GM19372 (cell line): ENCODE measurements around the gene DNAAF8.

Experiments
- ATAC-seq: cut with Tn5 transposase; IDR thresholded peaks from one replicate; pipeline ENCODE4 v1.9.1; 2021; ENCODE audit warnings: mild to moderate bottlenecking, low read depth, moderate library complexity; ENCODE audit not compliant: unreplicated experiment

DNAAF8 gene

DNA sequence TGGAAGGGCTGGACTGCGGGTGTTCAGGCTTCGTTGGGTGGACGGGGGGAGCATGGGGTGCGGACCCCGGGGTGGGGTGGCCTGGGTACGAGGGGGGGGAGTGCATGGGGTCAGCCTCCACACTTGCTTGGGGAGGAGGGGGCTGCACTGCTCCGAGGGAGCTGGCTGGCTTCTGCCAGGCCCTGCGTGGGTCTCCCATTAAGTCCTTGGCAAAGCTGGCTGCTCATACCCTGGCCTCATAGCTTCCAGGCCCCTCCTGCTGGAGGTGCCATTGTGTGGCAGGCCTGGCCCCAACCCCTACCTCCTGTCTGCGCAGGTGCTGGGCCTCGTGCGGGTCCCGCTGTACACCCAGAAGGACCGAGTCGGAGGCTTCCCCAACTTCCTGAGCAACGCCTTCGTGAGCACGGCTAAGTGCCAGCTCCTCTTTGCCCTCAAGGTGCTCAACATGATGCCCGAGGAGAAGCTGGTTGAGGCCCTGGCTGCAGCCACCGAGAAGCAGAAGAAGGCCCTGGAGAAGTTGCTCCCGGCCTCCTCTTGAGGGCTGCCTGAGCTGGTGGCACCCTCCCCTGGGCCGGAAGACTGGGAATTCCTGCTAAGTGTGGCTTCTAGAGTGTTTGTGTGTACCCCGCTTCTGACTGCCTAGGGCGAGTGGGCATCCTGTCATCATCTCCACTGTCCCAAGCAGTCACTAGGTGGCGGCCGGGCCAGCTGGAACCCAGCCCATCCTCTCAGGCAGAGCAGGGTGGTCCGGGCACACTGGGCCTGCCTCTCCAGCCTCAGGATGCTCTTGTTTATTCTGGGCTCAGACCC, 39.5 kb upstream of the DNAAF8 start:
- ATAC-seq, result no peak

DNA sequence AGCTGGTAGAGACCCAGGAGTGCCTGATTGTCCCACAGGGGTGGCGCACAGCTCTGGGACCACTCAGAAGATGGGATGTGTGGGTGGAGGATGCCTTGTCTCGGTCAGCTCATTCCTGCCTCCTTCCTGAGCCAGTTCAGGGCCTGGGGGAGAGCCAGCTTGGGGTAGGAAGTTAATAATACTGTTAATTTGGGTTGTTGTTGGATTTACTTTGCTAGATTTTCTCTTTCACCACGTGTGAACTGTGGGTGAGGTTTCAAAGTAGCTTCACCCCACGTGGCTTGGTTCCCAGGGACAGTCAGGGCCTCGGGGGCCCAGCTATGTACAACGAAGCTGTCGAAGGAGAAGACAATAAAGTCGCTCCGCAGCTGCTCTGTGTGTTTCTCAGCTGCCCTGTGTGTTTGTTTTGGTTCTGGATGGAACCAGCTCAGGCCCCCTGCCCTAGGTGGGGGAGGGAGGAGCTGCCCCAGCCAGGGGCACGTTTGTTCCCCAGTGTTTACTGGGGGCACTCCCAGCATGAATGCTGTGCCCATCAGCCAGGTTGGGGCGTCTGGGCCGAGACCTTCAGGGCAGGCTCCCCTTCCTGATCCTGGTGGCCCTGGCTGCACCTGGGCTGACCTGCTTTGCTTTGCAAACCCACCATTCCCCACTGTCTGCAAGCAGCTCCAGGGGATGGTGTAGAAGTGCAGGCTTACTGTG, 38.7 kb upstream of the DNAAF8 start:
- ATAC-seq, result no peak

DNA sequence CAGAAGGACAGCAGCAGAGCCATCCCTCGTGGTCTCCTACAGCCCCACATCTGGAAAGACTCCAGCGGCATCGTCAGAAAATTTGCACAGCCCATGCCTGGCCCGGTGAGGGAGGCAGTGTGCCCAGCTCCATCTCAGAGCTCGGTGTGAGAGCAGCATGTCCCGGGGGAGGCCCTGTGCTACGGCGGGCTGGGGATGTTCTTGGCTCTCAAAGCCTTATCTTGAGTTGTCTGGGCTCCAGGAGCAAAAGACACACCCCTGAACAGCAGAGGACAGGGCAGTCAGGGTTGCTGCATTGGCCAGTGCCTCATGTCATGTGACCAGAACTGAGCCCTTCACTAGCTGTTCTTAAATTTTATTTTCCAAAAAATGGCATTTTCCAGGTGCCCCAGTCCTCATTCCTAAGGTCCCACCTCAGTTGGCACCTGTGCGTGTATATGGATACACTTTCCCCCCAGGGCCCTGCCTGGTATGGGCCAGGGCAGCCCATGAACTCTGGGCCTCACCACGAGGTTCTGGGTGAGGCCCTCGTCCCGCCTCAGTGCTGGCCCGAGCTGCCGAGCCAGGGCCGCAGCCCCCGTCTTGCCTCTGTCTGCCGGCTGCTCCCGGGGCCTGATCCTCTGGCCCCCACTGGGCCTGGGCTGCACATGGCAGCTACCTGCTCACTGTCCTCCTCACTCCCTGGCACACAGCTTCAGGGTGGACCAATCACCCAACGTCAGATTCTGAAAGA, 38.0 kb upstream of the DNAAF8 start:
- no peak for ATAC-seq

DNA sequence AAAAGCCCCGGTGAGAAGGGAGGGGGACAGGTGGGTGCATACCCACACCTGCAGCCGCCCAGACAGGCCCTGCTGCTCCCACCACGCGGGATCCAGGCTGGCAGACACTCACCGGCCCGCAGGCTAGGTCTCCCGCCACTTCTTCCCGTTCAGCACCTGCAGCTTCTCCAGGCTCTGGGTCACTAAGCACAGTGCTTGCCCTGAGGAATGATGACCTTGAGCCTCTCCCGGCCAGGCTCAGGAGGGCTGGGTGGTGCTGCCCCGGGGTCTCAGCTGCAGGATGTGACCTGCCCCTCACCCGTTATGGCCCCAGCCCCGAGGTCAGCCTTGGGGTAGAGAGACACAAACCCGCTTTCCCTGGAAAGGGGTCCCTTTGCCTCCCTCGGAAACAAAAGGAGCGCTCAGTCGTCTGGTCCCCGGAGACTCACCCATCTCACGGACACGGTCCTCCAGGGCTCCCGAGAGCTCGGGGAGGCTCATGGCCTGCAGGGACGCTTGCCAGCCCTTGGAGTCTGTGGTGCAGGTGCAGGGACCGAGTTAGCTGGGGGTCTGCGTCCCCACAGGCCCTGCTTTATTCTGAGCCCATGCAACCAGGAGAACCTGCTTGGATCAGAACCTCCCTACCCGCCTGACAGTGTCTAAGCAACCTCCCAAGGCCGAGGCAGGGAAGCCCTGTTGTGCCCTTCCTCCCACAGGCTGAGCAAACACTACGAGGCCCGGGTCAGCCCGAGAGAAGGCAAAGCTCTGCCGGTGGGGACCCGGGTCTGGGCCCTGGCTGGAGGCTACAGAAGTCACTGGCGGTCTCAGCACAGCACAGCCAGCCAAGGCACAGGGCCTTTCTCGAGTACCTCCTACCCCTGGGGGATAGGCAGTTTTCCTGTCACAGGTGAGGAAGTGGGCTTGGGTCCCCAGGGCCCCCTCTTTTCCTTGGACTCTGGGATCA, 37.2 kb upstream of the DNAAF8 start:
- ATAC-seq, result no peak

DNA sequence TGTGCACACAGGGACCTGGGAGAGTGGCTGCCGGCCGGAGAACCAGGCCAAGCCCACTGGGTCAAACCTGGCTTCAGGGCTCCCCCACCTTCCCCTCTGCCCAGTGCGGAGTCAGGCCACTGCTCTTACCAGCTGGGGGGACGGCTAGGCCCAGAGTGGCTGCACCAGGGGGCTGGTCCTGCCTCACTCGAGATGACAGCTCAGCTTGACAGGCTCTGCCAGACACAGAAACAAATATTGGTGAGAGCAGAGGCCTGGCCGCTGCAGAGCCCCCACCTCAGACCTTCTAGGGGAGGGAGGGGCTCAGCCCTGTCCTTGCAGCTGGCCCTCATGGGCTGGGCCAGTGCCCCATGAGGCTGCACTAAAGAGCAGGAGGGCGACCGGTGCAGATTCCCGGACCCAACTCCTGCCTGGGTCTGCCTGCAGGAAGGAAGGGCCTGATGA, 36.5 kb upstream of the DNAAF8 start:
- ATAC-seq, result no peak

DNA sequence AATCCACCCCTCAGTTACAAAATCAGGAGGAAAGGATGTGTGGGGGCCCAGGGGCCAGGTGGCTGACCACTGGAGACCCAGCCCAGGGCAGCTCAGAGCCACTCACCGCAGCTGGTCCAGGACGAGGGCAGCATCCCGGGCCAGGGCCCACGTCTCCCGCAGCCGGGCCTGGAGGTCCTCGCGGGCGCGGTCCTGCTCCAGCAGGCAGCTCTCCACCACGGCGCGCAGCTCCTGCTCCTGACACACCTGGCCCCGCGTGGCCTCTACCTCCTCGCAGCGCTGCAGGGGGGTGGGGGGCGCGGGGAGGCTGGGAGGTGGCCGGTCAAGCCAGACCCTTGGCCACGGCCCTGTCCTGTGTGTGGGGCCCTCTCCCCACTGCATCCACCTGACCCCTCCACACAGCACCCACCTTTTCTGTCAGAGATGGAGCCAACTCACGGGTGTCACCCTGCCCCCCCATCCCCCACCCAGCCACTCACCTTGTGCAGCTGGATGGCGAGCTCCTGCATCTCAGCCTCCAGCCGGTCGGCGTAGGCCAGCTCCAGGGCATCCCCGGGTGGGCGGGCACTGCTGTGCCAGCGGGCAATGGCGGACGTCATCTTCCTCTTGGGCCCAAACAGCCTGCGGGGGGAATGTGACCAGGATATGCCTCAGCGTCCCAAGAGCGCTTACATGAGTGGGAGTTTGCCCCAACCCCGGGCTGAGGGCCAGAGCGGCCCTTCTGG, 35.9 kb upstream of the DNAAF8 start:
- ATAC-seq, result no peak

DNA sequence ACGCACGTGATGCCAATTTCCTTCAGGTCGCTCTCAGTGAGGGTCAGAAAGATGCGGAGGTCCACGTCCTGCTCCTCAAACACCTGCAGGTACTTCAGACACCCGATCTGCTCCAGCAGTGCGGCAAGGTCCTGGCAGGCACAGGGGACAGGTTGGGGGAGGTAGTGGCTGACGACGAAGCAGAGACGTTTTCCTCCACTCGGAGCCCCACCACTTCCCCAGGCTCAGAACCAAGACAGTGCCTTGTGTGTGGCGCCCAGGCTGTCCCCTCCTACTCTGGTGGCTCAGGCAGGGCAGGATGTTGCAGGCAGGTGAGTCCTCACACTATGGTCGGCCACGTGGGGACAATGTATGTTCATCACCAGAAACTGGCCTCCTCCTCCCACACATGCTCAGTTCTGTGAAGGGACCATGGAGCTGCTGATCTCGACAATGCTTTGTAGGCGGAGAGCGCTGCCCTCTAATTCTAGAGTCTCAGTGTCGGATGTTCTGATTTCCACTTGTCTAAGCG, 35.2 kb upstream of the DNAAF8 start:
- ATAC-seq, result no peak

DNA sequence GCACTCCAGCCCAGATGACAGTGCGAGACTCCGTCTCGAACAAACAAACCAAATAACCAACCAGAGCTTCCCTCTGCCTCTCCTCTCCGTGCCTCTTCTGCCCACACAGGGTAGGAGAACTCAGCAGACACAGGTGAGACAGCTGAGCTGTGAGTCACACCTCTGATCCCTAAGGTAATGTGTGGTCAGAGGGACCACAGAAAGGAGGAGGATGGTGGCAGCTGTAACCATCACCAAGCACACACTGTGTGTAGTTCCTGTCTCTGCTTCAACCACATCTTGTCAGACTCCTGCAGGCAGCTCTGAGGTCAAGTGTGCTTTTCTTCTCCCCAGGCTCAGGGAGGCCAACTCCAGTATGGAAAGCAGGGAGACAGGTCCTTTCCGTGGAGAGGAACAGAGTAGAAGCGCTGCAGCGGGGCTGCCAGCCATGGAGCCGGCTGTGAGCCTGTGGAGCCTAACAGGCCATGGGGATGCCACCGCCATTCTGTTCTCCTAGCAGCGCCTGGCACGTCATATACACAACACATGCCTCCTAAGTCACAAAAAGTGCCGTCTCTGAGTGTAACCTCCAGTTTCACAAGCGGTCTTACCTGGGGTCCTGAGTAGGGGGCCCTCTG, 33.8 kb upstream of the DNAAF8 start:
- no peak for ATAC-seq

DNA sequence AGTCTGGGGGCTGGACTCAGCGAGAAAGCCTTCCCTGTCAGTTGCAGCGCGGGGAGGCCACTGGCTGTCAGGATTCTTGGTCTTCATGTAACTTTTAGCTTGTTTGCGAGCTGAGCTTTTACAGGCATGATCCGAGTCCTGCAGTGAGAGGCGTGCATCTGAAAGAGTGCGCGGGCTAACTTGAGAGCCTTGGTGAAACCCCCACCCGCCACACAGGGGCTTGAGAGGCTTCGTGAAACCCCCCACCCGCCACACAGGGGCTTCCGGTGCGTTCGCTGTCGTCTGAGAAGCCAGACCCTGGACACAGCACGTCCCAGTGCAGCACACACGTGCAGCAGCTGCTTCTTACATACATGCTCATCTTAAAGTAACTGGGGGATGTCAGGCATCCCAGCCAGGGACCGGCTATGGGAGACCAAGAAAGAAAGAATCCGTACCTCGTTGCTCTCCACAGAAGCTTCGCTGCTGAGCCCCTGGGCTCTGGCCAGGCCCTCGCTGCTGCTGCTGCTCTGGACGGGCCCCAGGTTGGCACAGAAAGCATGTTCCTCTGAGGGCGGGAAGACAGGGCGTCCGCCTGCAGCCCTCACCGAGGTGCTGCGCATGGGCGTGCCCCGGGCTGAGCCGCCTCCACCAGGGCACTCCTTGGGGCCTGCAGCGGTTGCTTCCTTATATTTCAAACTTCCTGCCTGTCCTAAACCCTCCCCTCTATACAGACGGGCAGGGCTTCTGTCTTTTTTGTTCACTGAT, 33.2 kb upstream of the DNAAF8 start:
- ATAC-seq, result no peak

DNA sequence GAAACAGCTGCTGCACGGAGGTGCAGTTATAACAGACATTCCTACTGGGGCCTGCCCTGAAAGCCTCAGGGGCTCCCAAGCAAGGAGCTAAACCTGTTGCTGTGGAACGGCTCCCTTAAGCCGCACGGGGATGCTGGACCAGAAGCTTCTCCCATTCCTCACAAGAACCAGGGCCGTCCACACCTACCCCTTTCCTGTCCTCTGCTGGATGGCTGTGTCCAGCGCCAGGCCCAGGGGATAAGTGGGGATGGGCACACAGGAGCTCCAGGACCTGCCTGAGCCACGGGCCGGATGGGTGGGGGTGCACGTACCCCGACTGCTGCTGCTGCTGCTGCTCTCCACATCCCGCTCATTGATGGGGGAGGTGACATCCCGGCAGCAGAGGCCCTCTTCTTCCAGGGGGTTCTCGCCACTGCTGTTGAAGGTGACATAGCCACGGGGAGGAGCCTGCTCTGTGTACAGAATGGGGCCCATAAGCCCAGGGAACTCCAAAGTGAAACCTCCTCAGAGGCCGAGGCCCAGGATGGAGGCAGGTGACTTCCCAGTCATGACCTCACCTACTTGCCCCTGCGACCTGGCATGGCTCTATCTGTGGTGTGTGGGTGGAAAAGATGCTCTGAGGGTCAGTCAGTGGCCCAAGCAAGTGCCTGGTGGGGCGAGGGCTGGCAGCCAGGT, 32.4 kb upstream of the DNAAF8 start:
- no peak for ATAC-seq

DNA sequence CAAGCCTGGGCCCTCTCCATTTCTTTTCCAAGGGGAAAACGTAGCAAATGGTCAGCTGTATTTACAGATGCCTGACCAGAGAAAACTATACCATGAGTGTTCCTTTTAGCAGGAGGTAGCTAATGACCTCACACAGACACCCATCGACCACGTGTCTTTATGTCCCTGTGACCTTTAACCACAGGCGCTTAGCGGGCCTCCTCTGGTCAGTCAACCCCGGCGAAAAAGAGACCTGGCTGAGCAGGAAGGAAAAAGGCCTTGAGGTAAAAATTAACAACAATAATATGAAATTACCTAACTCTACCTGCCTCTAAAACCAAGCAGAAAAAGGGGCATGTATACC, 31.9 kb upstream of the DNAAF8 start:
- ATAC-seq, result no peak

DNA sequence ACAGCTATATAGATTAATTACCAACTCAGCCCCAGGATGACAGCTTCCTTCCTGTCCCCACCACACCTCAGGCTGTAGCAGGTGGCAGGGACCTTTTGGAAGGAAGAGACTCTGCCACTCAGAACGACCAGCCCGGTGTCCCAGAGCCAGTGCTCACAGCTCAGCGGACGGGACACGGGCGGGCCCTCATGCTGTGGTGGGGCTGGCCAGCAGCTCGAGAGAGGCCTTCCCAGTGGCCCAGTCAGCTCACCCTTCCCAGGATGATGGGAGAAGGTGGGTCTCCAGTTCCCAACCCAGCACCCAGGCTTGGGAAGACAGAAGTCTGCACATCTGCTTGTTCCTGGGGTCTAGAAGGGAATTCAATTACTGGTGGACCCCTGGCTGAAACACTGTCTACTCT, 30.4 kb upstream of the DNAAF8 start:
- ATAC-seq, result no peak

DNA sequence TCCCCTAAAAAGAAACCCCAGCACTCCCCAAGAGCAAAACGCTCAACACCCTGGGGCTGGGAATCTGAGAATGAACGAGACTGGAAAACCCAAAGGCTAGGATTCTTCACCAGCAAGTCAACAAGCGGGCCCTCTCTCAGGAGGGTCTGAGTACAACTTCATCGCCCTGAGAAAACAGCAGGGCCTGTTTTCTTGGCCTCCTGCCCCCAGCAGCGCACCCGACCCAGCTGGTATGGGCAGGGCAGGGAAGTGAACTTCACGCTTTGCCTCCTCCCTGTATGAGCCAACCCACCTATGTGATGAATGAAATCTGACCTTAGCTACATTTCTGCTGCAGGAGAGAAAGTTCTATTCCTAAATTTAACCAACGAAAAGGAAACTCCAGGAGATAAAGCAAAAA, 29.8 kb upstream of the DNAAF8 start:
- ATAC-seq, result no peak

DNA sequence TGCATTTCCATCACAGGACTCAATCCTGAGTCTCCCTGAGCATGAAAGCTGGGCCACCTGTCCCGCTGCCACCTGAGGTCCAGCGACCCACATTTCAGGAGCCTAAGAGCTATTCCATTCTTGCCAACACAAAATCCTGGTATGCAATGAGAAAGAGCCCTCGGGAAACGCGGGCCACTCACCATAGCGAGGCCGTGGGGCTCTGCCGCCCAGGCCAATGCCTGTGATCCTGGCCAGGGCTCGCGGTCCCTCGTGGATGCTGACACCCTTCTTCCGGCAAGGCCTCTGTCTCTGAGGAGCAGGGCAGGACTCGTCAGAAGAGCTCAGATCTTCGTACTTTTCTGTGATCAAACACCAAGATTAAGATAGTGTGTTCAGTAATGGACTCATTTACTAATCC, 29.4 kb upstream of the DNAAF8 start:
- ATAC-seq, result no peak

DNA sequence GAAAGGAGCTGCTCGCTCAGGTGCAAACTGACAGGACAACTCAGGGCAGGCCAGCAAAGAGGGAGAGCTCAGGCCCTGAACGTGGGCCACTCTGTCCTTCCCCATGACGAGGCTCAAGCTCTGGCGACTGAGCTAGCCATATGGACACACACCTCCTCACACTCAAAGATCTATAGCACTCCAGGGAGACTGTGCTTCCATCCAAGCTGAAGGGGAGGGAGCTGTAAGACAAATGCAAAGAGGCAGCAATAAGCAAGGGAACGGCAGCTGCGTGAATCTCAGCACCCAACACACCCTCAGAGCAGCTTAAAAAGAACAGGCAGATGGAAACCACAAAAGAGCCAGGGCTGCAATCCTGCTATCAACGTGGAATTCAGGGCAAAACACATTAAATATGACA, 27.5 kb upstream of the DNAAF8 start:
- ATAC-seq, result no peak

DNA sequence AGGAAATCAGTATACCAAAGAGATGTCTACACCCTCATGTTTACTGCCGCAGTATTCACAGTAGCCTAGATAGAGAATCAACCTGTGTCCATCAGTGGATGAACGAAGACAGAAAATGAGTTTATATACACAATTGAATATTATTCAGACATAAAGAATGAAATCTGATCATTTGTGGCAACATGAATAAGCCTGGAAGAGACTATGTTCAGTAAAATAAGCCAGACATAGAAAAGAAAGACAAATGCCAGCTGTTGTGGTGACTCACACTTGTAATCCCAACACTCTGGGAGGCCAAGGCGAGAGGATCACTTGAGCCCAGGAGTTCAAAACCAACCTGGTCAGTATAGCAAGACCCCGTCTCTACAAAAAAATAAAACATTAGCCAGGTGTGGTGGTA, 24.9 kb upstream of the DNAAF8 start:
- no peak for ATAC-seq

DNA sequence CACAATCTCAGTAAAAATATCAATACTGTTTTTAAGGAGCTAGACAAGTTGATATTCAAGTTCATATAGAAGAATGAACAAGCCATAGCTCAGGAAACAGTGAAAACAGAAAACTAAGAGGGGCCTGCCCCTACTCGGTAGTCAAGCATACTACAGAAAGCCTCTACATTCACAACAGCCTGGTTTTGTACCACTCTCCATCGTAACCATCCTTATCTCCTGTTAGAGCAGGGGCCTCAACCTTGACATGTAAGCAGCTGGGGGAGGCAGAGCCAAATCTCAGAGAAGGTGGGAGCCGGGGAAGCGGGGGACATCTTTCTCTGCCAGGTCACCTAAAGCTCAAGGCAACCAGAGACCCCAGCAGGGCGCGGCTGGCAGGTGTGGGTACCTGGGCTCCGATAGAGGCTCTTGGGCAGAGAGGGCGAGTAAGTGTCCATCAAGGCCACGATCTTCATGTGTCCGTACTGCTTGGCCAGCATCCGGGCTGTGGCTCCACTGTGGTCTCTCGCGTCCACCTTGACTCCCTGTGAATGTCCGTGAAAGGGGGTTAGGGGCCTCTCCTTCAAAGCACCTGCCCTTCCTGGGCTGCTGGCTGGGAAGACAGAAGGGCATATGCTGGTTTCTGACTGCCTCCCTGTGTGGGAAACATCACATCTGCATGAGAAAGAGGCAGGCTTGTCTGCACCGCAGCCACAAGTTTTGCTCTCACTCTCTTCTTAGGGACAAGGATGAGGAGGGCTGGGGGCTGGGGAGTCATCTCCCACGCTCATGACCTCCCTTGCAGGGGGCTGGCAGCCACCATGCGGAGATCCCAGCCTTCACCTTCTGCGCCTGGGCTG, 20.5 kb upstream of the DNAAF8 start:
- no peak for ATAC-seq
